K562 (cell line): ENCODE measurements around the gene HRH1.

Experiments
- GATA2 ChIP-seq: sonication (generic); formaldehyde crosslinking; IDR thresholded peaks from 2 replicates; pipeline ENCODE4 v1.4.0; 2020; ENCODE audit warnings: mild to moderate bottlenecking, missing genetic modification reagents
- HDAC8 ChIP-seq: fragments of 450-650 bp; IDR thresholded peaks from 2 replicates; pipeline ENCODE4 v1.6.1; 2016; ENCODE audit warnings: mild to moderate bottlenecking, missing genetic modification characterization, moderate library complexity, missing compliant biosample characterization
- PTTG1 ChIP-seq: fragments of 450-650 bp; IDR thresholded peaks from 2 replicates; pipeline ENCODE4 v1.6.1; 2016; ENCODE audit warnings: low read depth, mild to moderate bottlenecking, missing genetic modification characterization, missing compliant biosample characterization
- TEAD4 ChIP-seq, 2 experiments: sonication (generic) in 1 of 2; formaldehyde crosslinking in 1 of 2; IDR thresholded peaks; 2 replicates each; pipeline versions ENCODE4 v1.6.1 to v1.8.0; 2012 to 2022; ENCODE audit warnings: borderline replicate concordance in 1 of 2, inconsistent platforms in 1 of 2, low read length in 1 of 2, mild to moderate bottlenecking in 1 of 2, missing genetic modification reagents in 1 of 2
- ZNF253 ChIP-seq: fragments of 250-450 bp; sonication (Bioruptor Pico); conservative IDR thresholded peaks from 2 replicates; pipeline ENCODE4 v1.6.1; 2021; ENCODE audit warnings: mild to moderate bottlenecking
- TF ChIP-seq, protein P1 (sequence below), 3 experiments: IDR thresholded peaks in 2 of 3; conservative IDR thresholded peaks in 1 of 3; 2 replicates each; pipeline ENCODE4 v1.5.1; 2011 to 2012; ENCODE audit warnings: low read length in 3 of 3, mild to moderate bottlenecking in 3 of 3, control low read depth in 2 of 3, improper control_type of control experiment in 1 of 3, inconsistent platforms in 1 of 3, low read depth in 1 of 3, mixed read lengths in 1 of 3, moderate library complexity in 1 of 3; ENCODE audit not compliant: insufficient read depth in 2 of 3
- TF ChIP-seq, protein P2 (sequence below): fragments of 450-650 bp; IDR thresholded peaks from one replicate; pipeline ENCODE4 v1.6.1; 2018; ENCODE audit warnings: mild to moderate bottlenecking, moderate library complexity; ENCODE audit not compliant: partially characterized antibody

DNA sequence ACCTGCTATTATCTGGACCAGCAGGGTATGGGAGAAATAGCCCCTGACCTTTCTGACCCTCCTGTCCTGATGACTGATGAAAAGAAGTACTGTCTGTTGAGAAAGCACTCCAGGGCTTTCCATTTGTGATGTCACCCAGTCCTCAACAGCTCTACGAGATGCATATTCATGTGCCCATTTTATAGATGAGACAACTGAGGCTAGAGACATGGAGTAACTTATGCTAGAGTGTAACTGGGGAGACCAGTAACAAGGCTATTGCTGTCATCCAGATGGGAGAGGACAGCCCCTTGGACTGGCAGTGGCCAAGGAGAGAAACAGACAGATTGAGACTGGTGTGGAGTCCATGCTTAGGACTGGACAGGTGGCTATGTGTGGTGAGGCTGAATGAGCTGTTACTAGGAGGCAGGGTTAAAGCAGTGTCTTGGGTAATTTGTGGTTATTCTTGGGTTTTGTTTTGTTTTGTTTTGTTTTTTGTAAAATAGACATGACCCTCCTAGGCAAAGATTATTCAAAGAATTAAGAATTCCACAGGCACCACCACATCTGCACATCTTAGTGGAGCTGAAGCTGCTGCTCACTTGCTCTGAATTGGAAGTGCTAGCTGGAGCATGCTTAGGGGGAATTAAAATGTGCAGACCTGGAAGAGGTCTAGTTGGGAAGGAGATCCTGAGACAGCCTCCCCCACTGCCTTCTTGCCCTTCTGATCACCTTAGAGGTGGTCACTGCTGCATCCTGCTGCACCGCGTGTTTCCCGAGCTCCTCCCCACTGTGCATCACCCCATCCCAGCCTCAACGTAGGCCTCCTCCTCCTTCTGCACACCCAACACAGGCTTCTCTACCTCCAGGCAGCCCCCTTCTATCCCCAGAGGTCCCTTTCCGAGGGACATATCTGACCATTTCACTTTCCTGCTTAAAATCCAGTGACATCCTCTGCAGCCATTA, 8.4 kb downstream of the HRH1 start:
- TF ChIP-seq GATA2 (CRISPR knock-in tag) (no peak), PTTG1 (tag) (no peak), ZNF253 (CRISPR knock-in tag) (no peak), HDAC8 (tag) (no peak), TEAD4 (IDR thresholded peaks at IDR 0.05; ENCODE audit: low read length) (no peak), TEAD4 (CRISPR knock-in tag; IDR thresholded peaks at IDR 0.05; ENCODE audit: borderline replicate concordance) (no peak)
- TF ChIP-seq, protein P1, sequence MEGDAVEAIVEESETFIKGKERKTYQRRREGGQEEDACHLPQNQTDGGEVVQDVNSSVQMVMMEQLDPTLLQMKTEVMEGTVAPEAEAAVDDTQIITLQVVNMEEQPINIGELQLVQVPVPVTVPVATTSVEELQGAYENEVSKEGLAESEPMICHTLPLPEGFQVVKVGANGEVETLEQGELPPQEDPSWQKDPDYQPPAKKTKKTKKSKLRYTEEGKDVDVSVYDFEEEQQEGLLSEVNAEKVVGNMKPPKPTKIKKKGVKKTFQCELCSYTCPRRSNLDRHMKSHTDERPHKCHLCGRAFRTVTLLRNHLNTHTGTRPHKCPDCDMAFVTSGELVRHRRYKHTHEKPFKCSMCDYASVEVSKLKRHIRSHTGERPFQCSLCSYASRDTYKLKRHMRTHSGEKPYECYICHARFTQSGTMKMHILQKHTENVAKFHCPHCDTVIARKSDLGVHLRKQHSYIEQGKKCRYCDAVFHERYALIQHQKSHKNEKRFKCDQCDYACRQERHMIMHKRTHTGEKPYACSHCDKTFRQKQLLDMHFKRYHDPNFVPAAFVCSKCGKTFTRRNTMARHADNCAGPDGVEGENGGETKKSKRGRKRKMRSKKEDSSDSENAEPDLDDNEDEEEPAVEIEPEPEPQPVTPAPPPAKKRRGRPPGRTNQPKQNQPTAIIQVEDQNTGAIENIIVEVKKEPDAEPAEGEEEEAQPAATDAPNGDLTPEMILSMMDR (IDR thresholded peaks at IDR 0.05 in 2 of 3, conservative IDR thresholded peaks at IDR 0.05 in 1 of 3; ENCODE audit: insufficient read depth in 2 of 3, low read depth in 1 of 3, low read length in 3 of 3): no peak
- TF ChIP-seq, protein P2, sequence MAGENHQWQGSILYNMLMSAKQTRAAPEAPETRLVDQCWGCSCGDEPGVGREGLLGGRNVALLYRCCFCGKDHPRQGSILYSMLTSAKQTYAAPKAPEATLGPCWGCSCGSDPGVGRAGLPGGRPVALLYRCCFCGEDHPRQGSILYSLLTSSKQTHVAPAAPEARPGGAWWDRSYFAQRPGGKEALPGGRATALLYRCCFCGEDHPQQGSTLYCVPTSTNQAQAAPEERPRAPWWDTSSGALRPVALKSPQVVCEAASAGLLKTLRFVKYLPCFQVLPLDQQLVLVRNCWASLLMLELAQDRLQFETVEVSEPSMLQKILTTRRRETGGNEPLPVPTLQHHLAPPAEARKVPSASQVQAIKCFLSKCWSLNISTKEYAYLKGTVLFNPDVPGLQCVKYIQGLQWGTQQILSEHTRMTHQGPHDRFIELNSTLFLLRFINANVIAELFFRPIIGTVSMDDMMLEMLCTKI: no peak
